ENCODE data around the gene PRTN3. TPM values are rescaled to one million over a fixed set of nuclear protein-coding genes. Genes with fewer than 3 reads are reported as not detected.
A peak's percentile ranks its signal among the peaks of the same experiment; 100 is the strongest.

PRTN3 gene
- total RNA-seq, 2 donors from 2014 or later: not detected

DNA sequence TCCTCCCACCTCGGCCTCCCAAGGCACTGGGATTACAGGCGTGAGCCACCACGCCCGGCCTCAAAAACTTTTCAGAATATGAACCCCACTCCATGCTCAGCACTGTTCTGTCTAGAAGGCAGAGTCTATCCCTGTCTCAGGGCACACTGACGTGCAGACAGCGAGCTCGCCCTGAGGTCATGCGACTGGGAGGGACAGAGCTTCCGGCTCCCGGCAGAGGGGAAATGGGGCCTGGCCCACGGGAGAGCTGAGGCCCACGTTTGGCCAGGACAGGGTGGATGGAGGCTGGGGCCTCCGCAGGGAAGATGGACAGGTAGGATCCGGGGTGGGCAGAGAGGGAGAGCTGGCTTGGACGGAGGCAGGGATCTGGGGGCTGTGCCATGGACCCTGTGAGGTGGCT is 15.9 kb upstream of the PRTN3 start:
- Histone ChIP-seq H3K27me3 (ENCODE audit: control insufficient read depth, insufficient read depth, low read length, poor library complexity, severe bottlenecking) (no peaks in the 10 kb centered on the region), H3K27ac (ENCODE audit: low read depth, low read length) (no peak overlapping the region), H3K9ac (ENCODE audit: extremely low read depth, low read length, poor library complexity, severe bottlenecking) (no peak overlapping the region), H3K4me3 (ENCODE audit: low read length) (no peak overlapping the region), H3K9me3 (ENCODE audit: control insufficient read depth, low read length) (no peaks in the 10 kb centered on the region), H3K4me1 (ENCODE audit: control insufficient read depth, insufficient read depth, low read length) (no peaks in the 10 kb centered on the region), H3K36me3 (ENCODE audit: control insufficient read depth, insufficient read depth, low read length) (no peaks in the 10 kb centered on the region)
- Mint-ChIP-seq H3K9me3 (no peaks in the 10 kb centered on the region), H3K27me3 (ENCODE audit: insufficient read depth) (no peaks in the 10 kb centered on the region), H3K4me1 (peaks cover 3% of the 10 kb centered on the region), H3K4me3 (no peak overlapping the region), H3K36me3 (ENCODE audit: low read depth) (no peaks in the 10 kb centered on the region), H3K27ac (no peak overlapping the region)
- TF ChIP-seq, protein P1, sequence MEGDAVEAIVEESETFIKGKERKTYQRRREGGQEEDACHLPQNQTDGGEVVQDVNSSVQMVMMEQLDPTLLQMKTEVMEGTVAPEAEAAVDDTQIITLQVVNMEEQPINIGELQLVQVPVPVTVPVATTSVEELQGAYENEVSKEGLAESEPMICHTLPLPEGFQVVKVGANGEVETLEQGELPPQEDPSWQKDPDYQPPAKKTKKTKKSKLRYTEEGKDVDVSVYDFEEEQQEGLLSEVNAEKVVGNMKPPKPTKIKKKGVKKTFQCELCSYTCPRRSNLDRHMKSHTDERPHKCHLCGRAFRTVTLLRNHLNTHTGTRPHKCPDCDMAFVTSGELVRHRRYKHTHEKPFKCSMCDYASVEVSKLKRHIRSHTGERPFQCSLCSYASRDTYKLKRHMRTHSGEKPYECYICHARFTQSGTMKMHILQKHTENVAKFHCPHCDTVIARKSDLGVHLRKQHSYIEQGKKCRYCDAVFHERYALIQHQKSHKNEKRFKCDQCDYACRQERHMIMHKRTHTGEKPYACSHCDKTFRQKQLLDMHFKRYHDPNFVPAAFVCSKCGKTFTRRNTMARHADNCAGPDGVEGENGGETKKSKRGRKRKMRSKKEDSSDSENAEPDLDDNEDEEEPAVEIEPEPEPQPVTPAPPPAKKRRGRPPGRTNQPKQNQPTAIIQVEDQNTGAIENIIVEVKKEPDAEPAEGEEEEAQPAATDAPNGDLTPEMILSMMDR (conservative IDR thresholded peaks at IDR 0.05): no peak
- 84 to 92% methylated on average over 7 to 15 of the region's 15 CpGs for WGBS, 2 experiments (ENCODE audit: insufficient coverage in 1 of 2, insufficient read length in 1 of 2)
- DNase-seq: peak; percentile 38

DNA sequence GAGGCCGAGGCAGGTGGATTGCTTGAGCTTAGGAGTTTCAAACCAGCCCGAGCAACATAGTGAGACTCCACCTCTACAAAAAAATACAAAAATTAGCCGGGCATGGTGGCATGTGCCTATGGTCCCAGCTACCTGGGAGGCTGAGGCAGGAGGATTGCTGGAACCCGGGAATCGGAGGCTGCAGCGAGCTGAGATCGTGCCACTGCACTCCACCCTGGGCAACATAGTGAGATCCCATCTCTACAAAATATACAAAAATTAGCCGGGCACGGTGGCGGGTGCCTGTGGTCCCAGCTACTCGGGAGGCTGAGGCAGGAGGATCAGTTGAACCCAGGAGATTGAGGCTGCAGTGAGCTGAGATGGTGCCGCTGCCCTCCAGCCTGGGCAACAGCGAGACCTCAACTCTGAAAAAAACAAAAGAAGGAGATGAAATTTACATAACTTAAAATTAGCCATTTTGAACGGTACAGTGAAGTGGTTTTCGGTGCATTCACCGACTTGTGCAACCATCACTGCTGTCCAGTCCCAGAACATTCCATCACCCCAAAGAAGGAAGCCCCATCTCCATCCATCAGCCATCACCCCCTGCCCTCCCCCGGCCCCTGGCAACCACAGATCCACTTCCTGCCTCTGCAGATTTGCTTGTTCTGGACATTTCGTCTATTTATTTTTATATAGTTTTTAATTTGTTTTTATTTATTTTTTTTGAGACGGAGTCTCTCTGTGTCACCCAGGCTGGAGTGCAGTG is 14.7 kb upstream of the PRTN3 start:
- H3K9me3 ChIP-seq (ENCODE audit: control insufficient read depth, low read length): no peaks in the 10 kb centered on the region
- TF ChIP-seq, protein P1 (conservative IDR thresholded peaks at IDR 0.05): no peak
- H3K36me3 Mint-ChIP-seq (ENCODE audit: low read depth): no peaks in the 10 kb centered on the region
- no peak overlapping the region for H3K27ac ChIP-seq (ENCODE audit: low read depth, low read length)
- WGBS, 2 experiments (ENCODE audit: insufficient coverage in 1 of 2, insufficient read length in 1 of 2): 91 to 93% methylated on average over 14 to 17 of the region's 19 CpGs
- no peak for DNase-seq
- no peaks in the 10 kb centered on the region for H3K36me3 ChIP-seq (ENCODE audit: control insufficient read depth, insufficient read depth, low read length)
- H3K27ac Mint-ChIP-seq: no peak overlapping the region
- H3K4me1 ChIP-seq (ENCODE audit: control insufficient read depth, insufficient read depth, low read length): no peaks in the 10 kb centered on the region
- no peak overlapping the region for H3K9ac ChIP-seq (ENCODE audit: extremely low read depth, low read length, poor library complexity, severe bottlenecking)
- no peaks in the 10 kb centered on the region for H3K9me3 Mint-ChIP-seq
- peaks cover 3% of the 10 kb centered on the region for H3K4me1 Mint-ChIP-seq
- no peaks in the 10 kb centered on the region for H3K27me3 Mint-ChIP-seq (ENCODE audit: insufficient read depth)
- H3K4me3 Mint-ChIP-seq: no peak overlapping the region
- H3K4me3 ChIP-seq (ENCODE audit: low read length): no peak overlapping the region
- H3K27me3 ChIP-seq (ENCODE audit: control insufficient read depth, insufficient read depth, low read length, poor library complexity, severe bottlenecking): no peaks in the 10 kb centered on the region

- Mint-ChIP-seq H3K4me1 (peaks cover 3% of the 10 kb centered on the region), H3K27ac (no peak overlapping the region), H3K36me3 (ENCODE audit: low read depth) (no peaks in the 10 kb centered on the region), H3K4me3 (no peak overlapping the region), H3K9me3 (no peaks in the 10 kb centered on the region), H3K27me3 (ENCODE audit: insufficient read depth) (no peaks in the 10 kb centered on the region)
- Histone ChIP-seq H3K27ac (ENCODE audit: low read depth, low read length) (no peak overlapping the region), H3K4me3 (ENCODE audit: low read length) (no peak overlapping the region), H3K36me3 (ENCODE audit: control insufficient read depth, insufficient read depth, low read length) (no peaks in the 10 kb centered on the region), H3K9me3 (ENCODE audit: control insufficient read depth, low read length) (no peaks in the 10 kb centered on the region), H3K4me1 (ENCODE audit: control insufficient read depth, insufficient read depth, low read length) (no peaks in the 10 kb centered on the region), H3K9ac (ENCODE audit: extremely low read depth, low read length, poor library complexity, severe bottlenecking) (no peak overlapping the region), H3K27me3 (ENCODE audit: control insufficient read depth, insufficient read depth, low read length, poor library complexity, severe bottlenecking) (no peaks in the 10 kb centered on the region)
- DNase-seq: no peak
- WGBS, 2 experiments (ENCODE audit: insufficient coverage in 1 of 2, insufficient read length in 1 of 2): 86 to 95% methylated on average over 1 to 8 of the region's 11 CpGs
- TF ChIP-seq, protein P1 (conservative IDR thresholded peaks at IDR 0.05): no peak
Measured at GRCh38 chr19:827314-827709, 13.5 kb upstream of the PRTN3 start.
